Omental fat pad (tissue), 4 donors: ENCODE results near the gene FZR1. TPM values are rescaled to one million over a fixed set of nuclear protein-coding genes. Genes with fewer than 3 reads are reported as not detected.
"Not testable (repeated sequence)": the region's sequence is repeated elsewhere in the genome, so short reads cannot be mapped to it uniquely, and the experiment has no call there.

ENCODE experiments used
- ATAC-seq: fragments of 150-250 bp; one replicate; pipeline ENCODE4 v1.9.1; 2016; ENCODE audit warnings: mild to moderate bottlenecking, moderate library complexity; ENCODE audit not compliant: low FRiP score
- DNase-seq: peaks from one replicate; pipeline ENCODE4 v3.0.0-alpha.2; 2019; ENCODE audit warnings: low spot score
- total RNA-seq, 4 donors: library from RNA; depleted of rRNA; stranded (reverse); fragments of >200 nt; gene quantifications; one replicate each; pipeline ENCODE4 v1.1.0, GENCODE V29; 2016
- TF ChIP-seq, protein P1 (sequence below), 3 donors: fragments of 450-650 bp; IDR thresholded peaks; one replicate each; pipeline ENCODE4 v1.5.1; 2016 to 2017; ENCODE audit warnings: antibody characterized with exemption in 3 of 3, mild to moderate bottlenecking in 3 of 3, moderate library complexity in 2 of 3

The FZR1 gene
- total RNA-seq, 4 donors from 2014 or later = 10.0 to 33.1 (median 15.3) TPM

DNA sequence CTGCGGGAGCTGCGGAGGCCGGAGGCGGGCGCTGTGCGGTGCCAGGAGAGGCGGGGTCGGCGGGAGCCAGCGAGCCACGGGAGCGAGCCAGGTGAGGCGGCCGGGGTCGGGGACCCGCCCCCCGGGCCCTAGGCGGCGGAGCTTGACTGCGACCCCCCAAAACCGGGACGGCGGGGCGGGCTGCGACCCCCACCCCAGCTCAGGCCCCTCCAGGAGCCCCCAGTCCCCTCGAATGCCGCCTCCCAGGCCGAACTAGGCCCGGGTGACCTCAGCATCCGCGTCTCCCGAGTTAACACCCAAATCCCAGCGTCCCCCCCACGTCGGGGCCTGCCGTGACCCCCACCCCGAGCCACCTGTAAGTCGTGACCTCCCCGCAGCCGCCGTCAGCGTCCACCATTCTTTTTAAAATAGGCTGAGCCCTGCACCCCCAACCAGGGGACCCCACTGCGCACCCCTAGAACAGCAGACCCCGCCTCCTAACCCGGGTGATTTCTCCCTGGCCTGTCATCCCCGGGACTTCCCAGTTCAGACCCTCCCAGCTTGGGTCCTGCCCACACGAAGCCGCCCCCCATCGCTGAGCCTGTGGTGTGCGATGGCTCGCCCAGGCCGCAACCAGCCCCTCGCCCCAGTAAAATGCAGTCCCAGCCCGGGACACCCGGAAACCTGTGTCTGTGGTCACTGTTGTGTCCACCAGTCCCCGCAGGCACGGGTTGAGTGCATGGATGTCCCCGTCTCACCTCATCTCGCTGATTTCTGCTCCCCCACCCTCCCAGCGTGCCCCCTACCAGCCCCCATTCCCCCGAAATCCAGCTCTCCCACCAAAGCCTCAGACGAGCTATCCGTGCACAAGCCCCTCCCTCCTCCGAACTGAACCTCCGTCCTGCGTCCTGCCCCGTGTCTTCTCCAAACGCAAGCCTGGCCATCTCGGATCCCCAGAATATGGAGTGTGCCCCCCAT is 551 bp downstream of the FZR1 start:
- peak; percentile 50 for ATAC-seq
- TF ChIP-seq, protein P1, sequence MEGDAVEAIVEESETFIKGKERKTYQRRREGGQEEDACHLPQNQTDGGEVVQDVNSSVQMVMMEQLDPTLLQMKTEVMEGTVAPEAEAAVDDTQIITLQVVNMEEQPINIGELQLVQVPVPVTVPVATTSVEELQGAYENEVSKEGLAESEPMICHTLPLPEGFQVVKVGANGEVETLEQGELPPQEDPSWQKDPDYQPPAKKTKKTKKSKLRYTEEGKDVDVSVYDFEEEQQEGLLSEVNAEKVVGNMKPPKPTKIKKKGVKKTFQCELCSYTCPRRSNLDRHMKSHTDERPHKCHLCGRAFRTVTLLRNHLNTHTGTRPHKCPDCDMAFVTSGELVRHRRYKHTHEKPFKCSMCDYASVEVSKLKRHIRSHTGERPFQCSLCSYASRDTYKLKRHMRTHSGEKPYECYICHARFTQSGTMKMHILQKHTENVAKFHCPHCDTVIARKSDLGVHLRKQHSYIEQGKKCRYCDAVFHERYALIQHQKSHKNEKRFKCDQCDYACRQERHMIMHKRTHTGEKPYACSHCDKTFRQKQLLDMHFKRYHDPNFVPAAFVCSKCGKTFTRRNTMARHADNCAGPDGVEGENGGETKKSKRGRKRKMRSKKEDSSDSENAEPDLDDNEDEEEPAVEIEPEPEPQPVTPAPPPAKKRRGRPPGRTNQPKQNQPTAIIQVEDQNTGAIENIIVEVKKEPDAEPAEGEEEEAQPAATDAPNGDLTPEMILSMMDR (IDR thresholded peaks at IDR 0.05) = no peak
- DNase-seq = no peak

DNA sequence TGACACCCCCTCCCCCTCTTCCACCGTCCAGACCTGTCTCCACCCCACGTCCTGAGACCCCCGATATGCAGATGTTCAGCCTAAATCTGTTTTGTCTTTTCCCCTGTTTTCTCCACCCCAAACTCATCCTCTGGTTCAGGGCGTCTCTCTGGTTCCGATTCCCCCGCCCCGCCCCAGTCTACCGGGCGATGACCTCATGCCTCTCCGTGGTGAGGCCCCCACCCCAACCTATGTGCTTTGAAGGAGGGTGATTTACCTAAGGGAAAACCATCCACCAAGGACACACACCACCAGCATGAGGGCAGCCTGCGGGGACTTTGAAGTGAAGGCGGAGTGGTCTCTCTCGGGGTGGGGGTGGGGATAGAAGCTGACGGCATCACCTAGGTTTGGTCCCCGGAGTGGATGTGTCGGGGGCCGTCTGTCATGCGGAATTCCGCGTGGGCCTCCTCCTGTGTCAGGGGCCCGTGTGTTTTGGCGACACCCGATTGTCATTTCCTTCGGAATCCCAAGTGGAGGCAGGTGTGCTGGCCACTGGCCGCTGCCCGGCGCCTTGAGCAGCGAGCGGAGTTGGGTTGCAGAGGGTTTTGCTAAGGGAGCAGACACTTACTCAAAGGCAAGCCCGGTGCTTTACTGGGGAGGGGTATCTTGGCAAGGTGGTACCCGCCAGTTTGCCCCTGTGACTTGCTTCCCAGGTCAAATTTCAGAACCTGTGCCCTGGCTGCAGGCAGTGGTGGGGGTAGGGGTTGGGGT is 1.4 kb downstream of the FZR1 start:
- TF ChIP-seq, protein P1 (IDR thresholded peaks at IDR 0.05) = no peak
- ATAC-seq (no peak), DNase-seq (no peak)

DNA sequence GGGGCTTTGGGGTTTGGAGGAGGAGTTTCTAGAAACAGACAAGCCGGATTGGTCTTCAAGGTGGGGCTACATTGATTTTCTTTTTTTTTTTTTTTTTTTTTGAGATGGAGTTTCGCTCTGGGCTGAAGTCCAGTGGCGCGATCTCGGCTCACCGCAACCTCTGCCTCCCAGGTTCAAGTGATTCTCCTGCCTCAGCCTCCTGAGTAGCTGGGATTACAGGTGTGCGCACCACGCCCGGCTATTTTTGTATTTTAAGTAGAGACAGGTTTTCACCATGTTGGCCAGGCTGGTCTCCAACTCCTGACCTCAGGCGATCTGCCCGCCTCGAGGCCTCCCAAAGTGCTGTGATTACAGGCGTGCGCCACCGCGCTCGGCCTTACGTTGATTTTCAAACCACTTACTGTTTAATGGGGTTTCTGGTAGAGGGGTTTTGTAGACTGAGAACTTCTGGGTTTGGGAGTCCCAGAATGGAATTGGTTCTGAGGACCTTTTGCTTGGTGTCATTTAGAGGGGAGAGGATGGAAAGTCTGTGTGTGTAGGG is 2.1 kb downstream of the FZR1 start:
- DNase-seq, ATAC-seq: not testable (repeated sequence)

DNA sequence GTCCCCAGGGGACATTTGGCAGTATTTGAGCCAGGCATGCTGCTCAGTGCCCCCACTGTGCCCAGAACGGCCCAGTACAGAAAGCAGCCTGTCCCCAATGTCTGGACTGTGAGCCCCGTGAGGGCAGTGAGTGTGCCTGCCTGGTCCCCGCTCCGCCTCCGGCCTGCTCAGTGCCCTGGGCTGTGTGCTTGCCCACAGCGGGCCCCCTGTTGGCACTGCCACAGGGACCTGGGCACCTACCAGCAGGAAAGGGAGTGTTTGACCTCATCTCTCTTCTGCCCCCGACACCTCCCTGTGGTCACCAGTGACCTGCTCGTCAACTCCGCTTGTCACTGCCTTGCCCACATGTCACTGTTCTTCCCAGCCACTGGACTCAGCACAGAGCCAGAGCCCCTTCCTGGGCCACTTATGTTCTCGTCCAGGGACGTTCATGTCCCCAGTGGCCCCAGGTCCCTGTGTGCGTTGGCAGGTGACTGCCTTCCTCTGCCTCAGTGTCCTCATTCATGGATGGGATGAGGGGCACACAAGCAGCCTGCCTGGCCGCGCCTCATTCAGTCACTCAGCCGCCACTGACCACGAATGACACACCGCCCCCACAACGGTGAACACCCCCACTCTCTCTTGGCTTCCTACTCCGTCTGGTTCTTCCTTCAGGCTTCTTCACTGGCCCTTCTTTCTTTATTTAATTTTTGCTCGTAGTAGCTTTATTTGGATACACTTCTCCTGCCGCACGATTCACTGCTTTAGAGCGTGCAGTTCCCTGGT is 2.8 kb downstream of the FZR1 start:
- TF ChIP-seq, protein P1 (IDR thresholded peaks at IDR 0.05) = no peak
- no peak for ATAC-seq

DNA sequence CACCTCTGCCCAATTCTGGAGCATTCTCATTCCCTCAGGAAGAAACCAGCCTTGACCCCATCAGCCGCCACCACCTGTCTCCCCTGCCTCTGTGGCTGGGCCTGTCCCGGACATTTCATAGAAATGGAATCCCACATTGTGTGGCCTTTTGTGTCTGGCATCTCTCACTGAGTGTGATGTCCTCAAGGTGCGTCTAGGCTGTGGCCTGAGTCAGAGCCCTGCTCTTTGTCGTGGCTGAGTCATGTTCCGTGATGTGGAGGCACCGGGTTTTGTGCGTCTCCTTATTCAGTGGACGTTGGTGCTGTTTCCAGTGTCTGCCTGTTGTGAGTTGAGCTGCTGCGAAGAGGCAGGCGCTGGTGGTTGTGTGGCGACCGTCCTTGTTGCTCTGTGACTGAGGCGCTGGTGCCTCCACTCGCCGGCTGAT is 3.5 kb downstream of the FZR1 start:
- TF ChIP-seq, protein P1 (IDR thresholded peaks at IDR 0.05) = no peak
- no peak for ATAC-seq
- no peak for DNase-seq

More for the DNA sequence above, 2.8 kb downstream of the FZR1 start:
- no peak for DNase-seq

DNA sequence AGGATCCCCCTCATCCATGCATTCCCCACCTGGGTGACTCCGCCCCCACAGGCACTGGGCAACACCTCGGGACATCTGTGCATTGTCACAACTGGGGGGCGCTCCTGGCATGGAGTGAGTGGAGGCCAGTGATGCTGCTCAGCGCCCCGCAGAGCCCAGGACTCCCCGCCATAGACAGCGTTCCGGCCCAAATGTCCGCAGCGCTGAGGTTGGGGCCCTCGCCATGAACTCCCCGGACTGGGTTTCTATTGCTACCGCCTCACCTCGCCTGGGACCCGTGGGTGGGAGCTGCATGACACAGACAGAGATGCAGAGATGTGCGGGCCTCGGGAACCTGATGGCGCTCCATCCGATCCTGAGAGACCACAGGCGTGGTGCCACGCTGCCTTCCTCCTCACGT is 4.6 kb downstream of the FZR1 start:
- DNase-seq = no peak
- TF ChIP-seq, protein P1 (IDR thresholded peaks at IDR 0.05) = no peak
- ATAC-seq = no peak
